SHP77 (cell line): ENCODE data around the gene C12orf57.

Source experiments
- DNase-seq, 2 experiments: peaks; one replicate each; lab custom pipeline; 2025; lab: John Stamatoyannopoulos, UW

C12orf57 gene

DNA sequence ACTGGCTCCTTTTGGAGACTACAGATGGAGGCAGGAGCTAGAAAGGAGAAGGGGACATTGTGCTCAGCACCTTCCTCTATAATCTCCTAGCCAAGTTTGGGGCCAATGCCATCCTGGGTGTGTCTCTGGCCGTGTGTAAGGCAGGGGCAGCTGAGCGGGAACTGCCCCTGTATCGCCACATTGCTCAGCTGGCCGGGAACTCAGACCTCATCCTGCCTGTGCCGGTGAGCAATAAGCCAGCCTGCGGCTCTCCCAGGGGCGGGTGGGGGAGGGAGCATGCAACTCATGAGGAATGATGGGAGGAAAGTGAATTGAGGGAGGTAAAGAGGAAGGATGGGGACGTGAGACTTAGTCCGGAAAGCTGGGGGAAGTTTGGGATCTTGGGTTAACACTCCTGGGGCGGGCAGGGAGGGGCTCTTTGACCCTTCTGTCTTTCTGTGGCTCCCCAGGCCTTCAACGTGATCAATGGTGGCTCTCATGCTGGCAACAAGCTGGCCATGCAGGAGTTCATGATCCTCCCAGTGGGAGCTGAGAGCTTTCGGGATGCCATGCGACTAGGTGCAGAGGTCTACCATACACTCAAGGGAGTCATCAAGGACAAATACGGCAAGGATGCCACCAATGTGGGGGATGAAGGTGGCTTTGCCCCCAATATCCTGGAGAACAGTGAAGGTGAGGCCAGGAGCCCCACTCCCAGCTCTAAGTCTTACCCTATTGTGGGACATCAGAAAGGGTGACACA is 26.2 kb upstream of the C12orf57 start:
- DNase-seq = no peak

DNA sequence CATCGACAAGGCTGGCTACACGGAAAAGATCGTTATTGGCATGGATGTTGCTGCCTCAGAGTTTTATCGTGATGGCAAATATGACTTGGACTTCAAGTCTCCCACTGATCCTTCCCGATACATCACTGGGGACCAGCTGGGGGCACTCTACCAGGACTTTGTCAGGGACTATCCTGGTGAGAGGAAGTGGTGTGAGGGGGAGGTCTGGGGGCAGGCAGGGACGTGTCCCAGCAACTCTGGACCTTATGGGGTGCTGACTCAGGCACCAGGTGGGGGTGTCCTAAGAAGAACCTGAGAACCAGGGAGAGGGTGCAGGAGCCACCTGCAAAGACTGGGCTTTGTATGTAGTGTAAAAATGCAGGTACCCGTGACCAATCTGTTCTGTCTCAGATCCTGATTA is 24.2 kb upstream of the C12orf57 start:
- DNase-seq = no peak

DNA sequence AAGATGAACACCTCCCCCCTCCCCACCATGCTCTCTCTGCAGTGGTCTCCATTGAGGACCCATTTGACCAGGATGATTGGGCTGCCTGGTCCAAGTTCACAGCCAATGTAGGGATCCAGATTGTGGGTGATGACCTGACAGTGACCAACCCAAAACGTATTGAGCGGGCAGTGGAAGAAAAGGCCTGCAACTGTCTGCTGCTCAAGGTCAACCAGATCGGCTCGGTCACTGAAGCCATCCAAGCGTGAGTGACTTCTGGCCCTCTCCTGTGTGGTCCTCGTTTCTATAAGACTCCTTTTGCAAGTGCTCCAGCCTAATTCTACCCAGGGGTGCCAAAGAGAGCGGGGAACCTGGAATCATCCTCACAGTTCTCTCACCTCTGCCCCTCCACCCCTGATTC is 22.3 kb upstream of the C12orf57 start:
- no peak for DNase-seq

DNA sequence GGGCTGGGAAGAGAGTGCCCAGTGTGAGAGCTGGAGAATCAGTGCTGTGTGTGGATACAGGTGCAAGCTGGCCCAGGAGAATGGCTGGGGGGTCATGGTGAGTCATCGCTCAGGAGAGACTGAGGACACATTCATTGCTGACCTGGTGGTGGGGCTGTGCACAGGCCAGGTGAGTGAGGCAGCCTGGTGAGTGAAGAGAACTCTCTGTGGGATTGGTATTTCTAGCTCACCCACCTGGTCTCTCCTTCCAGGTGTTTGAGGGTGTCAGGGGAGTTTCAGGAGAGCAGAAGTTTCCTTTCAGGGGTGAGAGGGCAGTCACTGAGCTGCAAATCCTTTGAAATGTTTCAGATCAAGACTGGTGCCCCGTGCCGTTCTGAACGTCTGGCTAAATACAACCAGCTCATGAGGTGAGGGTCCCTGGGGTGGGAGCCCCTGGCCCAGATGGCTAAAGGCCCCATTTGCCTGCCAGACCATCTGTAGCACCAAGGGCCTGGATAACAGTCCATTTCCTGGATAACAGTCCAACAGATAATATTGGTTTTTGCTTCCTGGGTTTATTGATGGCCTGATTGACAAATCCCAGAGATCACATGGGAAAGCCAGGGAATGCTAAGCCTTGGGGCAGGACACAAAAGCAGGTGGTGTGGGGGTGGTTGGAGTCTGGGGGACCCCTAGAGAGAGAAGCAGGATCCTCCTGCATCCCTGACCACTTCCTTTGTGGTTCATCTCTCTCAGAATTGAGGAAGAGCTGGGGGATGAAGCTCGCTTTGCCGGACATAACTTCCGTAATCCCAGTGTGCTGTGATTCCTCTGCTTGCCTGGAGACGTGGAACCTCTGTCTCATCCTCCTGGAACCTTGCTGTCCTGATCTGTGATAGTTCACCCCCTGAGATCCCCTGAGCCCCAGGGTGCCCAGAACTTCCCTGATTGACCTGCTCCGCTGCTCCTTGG is 21.6 kb upstream of the C12orf57 start:
- DNase-seq = no peak

DNA sequence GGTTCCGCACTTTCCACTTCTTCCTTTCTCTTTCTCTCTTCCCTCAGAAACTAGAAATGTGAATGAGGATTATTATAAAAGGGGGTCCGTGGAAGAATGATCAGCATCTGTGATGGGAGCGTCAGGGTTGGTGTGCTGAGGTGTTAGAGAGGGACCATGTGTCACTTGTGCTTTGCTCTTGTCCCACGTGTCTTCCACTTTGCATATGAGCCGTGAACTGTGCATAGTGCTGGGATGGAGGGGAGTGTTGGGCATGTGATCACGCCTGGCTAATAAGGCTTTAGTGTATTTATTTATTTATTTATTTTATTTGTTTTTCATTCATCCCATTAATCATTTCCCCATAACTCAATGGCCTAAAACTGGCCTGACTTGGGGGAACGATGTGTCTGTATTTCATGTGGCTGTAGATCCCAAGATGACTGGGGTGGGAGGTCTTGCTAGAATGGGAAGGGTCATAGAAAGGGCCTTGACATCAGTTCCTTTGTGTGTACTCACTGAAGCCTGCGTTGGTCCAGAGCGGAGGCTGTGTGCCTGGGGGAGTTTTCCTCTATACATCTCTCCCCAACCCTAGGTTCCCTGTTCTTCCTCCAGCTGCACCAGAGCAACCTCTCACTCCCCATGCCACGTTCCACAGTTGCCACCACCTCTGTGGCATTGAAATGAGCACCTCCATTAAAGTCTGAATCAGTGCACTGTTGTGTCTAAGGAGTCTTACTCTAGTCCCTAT is 20.7 kb upstream of the C12orf57 start:
- no peak for DNase-seq

DNA sequence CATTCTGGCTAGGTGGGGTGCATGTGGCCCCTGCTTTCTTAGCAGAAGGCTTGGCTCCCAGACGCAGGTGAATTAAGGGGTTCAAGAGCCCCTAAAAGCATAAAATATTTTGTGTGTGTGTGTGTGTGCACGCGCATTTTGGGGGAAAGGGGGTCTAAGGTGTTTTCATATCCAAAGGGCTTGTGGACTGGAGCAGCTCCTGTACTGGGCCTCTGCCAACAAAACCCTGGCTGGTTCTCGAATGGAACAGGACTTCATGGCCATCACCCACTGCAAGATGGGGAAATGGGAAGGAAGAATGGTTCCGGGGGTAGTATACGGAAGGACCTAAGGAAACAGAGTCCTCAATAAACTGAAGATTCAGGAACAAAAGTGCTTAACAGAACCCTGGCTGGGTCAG is 20.0 kb upstream of the C12orf57 start:
- DNase-seq = no peak

DNA sequence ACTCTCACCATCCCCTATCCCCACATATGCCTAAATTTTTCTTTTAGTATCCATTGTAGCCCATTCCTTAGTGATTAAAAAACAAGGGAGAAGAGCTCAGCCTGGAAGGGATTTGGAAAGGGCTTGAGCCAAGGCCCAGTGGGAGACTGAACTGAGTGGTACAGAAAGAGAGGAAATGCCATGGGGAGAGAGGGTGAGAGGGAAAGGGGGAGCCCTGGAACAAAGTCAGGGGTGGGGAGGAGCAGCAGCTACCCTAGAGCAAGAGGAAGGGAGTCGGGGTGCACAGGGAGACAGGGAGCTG is 18.6 kb upstream of the C12orf57 start:
- DNase-seq = no peak

DNA sequence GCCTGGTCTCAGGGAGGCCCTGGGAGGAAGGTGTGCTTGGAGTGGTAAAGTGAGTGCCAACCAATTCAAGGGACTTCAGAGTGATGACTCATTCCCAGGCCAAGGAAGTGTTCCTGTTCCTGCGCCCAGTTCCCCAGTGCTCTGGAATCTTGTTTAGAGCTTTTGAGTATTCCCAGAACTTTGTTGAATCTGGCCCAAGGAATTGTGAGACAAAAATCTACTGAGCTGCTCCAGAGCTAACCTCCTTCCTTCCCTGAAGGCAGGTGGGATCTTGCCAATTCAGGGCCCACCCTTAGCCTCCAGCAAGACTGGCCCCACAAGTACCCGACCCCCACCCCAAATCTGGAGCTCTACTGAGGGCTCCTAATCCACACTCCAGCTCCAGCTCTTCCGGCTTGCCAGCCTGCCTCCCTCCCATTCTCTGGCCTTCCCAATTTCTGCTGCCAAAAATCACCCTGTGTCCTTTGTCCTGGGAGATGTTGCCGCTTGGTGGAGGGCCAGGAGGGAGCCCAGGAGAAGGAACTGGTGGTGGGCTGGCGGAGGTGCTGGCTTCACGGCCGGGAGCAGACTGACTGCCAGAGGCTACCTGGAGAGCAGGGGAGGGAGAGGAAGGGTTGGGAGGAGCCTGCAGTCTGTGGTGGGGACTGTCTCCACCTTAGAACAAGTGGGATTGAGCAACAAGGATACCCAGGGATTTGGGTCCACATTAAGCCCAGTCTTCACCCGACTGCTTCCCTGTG is 18.1 kb upstream of the C12orf57 start:
- DNase-seq = no peak

DNA sequence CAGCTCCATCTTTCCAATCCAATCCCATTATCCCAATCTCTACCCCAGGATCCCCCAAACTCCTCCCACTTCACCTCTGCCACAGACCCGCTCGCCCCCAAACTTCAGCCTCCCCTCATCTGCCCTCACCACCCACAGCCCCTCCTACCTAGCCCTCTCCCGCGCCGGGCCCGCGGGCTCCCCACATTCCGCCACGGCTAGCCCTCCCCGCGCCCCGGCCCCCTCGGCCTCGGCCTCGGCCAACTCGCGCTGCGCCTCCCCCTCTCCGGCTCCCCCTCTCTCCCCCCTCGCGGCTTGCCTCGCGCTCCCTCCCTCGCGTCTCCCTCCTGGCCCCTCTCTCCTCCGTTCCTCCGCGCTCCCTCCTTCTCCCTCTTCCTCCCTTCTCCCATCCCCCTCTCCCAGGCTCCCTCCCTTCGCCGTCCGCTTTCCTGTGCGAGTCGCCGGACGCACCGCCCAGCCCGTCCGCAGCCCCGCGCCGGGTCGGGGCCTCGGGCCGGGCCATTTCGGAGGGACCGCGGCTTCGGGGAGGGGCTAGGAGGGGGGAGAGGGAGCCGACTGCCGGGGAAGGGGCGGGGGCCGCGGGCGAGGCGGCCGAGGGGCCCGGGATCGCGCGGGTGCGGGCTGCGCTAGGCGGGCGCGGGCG is 16.3 kb upstream of the C12orf57 start, which contains the start of gene ATN1:
ATN1 (plus strand) TSS at position 581 of the 643 bp plus-strand sequence. CDS start 6,043 bp downstream, outside the sequence.
- DNase-seq = no peak

DNA sequence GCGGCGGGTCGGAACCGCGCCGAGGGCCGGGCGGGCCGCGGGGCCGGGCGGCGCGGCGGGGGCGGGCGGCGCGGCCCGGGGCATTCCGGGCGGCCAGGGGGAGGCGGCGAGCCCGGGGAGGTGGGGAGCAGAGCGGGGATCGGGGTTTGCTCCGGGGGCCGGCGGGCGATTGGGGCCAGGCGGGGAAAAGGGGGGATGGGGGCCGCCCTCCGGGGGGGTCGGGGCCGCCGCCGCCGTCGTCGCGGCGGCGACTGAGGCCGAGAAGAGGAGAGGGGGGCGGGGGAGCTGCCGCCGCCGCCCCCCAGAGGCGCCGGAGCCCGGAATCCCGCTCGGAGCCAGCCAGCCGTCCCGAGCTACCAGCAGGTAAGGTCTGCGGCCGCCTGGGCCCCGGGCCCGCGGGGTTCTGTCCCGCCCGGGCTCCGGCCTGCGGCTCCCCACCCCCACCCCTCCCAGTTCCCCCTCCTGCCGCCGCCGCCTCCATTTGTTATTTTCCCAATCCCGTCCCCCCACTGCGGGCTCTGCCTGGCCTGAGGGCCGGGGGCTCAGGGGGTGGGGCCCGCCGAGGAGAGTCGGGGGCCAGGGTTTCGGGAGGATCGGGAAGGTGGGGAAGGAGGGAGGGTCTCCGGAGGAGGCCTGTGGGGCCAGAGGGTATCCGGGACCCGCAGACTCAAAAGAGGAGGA is 15.7 kb upstream of the C12orf57 start:
- DNase-seq = no peak

DNA sequence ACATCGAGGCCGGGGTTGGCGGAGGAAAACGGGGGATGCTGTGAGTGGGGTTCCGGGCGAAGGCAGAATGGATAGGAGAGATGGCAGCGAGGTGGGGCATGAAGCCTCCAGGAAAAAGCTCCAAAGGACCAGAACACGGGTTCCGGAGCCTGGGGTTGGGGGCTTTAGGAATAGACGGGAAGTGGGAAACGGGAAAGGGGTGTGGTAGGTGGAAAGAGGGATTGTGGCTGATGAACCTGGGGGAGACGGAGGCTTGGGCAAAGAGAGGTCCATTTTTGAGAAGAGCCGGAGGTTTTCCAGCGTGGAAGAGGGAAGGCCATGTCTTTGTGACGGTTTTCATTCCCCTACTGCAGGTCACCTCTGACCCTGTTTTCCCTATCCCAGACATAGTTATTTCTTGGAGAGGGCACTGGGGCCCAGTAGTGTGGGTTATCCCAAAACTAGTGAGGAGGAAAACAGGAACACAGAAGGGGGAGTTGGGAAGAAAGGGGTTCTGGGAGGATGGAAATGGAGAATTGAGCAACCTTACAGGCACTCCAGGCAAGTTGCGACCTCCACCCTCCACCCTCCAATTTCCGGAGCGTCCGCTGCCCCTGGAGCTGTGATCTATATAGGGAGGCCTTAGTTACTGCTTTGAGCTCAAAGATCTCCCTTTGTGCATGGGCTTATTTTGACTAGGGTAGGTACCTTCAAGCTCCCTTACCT is 15.0 kb upstream of the C12orf57 start:
- DNase-seq = no peak

DNA sequence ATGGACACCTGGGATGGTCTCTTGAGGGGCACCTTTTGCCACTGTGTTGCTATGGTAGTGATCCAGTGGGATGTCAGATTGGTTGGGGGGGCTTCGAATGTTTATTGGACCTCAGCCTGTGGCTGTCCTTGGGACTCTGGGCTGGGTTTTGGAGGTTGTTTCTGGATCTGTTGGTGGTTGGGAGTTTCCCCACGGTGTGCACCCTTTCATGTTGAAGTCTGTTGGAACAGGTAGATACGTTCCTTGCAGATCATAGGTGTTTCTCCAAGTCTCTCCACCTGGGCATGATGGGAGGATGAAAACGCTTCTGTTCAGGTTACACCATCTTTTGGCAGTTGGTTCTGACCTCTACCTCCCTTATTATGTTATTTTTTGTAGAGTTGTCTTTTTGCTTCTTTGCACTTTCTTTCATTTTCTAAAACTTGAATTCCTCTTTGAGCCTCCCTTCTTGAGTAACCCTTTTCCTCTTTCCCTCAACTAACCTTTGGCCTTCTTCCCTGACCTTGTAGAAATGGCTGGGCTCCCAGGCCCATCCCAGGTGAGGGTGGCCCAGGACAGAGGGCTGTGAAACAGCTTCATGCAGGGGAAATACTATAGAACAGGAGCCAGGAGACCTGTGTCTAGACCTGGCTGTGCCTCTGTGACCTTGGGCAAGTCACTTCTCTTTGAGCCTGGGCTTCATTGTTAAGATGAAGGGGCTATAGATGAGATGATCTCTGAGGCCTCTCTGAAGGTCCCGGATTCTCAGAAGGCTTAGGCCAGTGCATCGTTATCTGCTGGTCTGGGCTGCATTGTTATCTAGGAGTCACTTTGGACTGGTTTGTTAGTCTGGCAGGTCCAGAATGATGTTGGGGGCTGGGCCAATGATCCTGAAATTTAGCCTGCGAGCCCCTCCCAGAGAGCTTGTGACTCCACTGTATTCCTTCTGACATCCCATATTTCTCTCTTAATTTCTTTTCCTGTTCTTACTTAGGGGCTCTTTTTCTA is 14.1 kb upstream of the C12orf57 start:
- DNase-seq = no peak

DNA sequence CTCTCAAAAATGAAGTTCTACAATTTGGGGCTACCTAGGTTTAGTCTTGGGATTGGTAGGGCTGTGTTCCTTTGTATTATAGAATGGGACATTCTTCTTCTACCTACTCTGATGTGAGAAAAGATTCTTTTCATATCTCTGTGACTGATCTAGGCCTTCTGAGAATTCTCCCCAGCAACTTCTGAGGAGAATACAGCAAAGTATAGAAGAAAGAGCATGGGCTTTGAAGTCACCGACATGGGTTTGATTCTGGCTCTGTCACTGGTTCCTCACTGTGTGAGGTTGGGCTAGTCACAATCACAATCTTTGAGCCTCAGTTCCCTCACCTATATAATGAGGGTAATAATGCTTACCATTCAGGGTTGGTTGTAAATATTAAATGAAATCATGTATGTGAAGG is 11.1 kb upstream of the C12orf57 start:
- no peak for DNase-seq

DNA sequence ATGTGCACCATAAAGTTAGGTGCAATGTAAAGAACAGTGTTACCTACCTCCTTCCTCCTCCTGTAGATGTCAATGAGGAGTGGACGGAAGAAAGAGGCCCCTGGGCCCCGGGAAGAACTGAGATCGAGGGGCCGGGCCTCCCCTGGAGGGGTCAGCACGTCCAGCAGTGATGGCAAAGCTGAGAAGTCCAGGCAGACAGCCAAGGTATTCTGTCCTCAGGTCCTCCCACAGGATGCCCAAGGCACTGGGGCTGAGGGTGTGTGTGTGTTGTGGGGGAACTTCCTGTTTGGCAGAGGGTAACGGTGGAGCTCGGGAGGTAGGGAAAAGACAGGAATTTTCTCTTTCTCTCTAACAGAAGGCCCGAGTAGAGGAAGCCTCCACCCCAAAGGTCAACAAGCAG is 9.7 kb upstream of the C12orf57 start:
- DNase-seq = no peak

DNA sequence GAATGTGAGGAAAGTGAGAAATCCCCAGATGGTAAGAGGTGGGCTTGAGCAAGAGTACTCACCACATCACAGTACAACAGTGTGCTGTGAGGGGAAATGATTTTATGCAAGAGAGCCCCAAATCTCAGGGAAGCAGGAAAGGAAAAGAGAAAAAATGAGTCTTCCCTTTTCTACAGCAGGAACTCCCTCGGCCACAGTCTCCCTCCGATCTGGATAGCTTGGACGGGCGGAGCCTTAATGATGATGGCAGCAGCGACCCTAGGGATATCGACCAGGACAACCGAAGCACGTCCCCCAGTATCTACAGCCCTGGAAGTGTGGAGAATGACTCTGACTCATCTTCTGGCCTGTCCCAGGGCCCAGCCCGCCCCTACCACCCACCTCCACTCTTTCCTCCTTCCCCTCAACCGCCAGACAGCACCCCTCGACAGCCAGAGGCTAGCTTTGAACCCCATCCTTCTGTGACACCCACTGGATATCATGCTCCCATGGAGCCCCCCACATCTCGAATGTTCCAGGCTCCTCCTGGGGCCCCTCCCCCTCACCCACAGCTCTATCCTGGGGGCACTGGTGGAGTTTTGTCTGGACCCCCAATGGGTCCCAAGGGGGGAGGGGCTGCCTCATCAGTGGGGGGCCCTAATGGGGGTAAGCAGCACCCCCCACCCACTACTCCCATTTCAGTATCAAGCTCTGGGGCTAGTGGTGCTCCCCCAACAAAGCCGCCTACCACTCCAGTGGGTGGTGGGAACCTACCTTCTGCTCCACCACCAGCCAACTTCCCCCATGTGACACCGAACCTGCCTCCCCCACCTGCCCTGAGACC is 8.2 kb upstream of the C12orf57 start:
- no peak for DNase-seq

DNA sequence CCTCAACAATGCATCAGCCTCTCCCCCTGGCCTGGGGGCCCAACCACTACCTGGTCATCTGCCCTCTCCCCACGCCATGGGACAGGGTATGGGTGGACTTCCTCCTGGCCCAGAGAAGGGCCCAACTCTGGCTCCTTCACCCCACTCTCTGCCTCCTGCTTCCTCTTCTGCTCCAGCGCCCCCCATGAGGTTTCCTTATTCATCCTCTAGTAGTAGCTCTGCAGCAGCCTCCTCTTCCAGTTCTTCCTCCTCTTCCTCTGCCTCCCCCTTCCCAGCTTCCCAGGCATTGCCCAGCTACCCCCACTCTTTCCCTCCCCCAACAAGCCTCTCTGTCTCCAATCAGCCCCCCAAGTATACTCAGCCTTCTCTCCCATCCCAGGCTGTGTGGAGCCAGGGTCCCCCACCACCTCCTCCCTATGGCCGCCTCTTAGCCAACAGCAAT is 7.6 kb upstream of the C12orf57 start:
- DNase-seq = no peak

DNA sequence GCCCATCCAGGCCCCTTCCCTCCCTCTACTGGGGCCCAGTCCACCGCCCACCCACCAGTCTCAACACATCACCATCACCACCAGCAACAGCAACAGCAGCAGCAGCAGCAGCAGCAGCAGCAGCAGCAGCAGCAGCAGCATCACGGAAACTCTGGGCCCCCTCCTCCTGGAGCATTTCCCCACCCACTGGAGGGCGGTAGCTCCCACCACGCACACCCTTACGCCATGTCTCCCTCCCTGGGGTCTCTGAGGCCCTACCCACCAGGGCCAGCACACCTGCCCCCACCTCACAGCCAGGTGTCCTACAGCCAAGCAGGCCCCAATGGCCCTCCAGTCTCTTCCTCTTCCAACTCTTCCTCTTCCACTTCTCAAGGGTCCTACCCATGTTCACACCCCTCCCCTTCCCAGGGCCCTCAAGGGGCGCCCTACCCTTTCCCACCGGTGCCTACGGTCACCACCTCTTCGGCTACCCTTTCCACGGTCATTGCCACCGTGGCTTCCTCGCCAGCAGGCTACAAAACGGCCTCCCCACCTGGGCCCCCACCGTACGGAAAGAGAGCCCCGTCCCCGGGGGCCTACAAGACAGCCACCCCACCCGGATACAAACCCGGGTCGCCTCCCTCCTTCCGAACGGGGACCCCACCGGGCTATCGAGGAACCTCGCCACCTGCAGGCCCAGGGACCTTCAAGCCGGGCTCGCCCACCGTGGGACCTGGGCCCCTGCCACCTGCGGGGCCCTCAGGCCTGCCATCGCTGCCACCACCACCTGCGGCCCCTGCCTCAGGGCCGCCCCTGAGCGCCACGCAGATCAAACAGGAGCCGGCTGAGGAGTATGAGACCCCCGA is 7.0 kb upstream of the C12orf57 start:
- no peak for DNase-seq
